ENCODE measurements around the gene DNAJB5. TPM values are rescaled to one million over a fixed set of nuclear protein-coding genes. Genes with fewer than 3 reads are reported as not detected.
"Not testable (repeated sequence)": the region's sequence is repeated elsewhere in the genome, so short reads cannot be mapped to it uniquely, and the experiment has no call there.

The DNAJB5 gene
- 1.2 TPM for total RNA-seq

GRCh38 chr9:34989003-34989945 lies at the start of gene DNAJB5:
Gene DNAJB5 (plus strand): TSS chr9:34989745. CDS start chr9:34990631, 886 bp downstream.
- Histone ChIP-seq H3K4me3 (ENCODE audit: low read length) (peak within 1 kb of the TSS; percentile 80), H3K9me3 (ENCODE audit: low read depth, low read length) (no peaks in the 10 kb centered on the region), H3K4me1 (ENCODE audit: insufficient read depth, low read length) (peaks cover 40% of the 10 kb centered on the region), H3K27me3 (ENCODE audit: insufficient read depth, low read length) (no peaks in the 10 kb centered on the region)

GRCh38 chr9:34939989-34940388 lies 49.6 kb upstream of the DNAJB5 start:
- H3K27me3 ChIP-seq (ENCODE audit: insufficient read depth, low read length); H3K4me1 ChIP-seq (ENCODE audit: insufficient read depth, low read length); H3K9me3 ChIP-seq (ENCODE audit: low read depth, low read length); H3K4me3 ChIP-seq (ENCODE audit: low read length): not testable (repeated sequence)

DNA sequence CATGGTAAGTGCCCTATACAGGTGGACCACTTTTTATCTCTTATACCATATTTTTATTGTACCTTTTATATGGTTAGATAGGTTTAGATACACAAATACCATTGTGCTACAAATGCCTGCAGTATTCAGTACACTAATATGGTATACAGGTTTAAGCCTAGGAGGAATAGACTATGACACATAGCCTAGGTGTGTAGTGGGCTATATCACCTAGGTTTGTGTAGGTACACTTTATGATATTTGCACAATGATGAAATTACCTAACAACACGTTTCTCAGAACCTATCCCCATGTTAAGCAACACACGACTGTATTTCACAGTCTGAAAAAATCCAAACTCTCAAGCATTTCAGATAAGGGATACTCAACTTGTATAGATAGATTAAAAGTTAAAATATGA lies 41.1 kb upstream of the DNAJB5 start:
- Histone ChIP-seq H3K27me3 (ENCODE audit: insufficient read depth, low read length) (peaks cover 24% of the 10 kb centered on the region), H3K4me3 (ENCODE audit: low read length) (no peak overlapping the region), H3K9me3 (ENCODE audit: low read depth, low read length) (no peaks in the 10 kb centered on the region), H3K4me1 (ENCODE audit: insufficient read depth, low read length) (no peaks in the 10 kb centered on the region)

- H3K27me3 ChIP-seq (ENCODE audit: insufficient read depth, low read length) = peaks cover 62% of the 10 kb centered on the region
- peaks cover 3% of the 10 kb centered on the region for H3K4me1 ChIP-seq (ENCODE audit: insufficient read depth, low read length)
- no peak overlapping the region for H3K4me3 ChIP-seq (ENCODE audit: low read length)
- H3K9me3 ChIP-seq (ENCODE audit: low read depth, low read length) = no peaks in the 10 kb centered on the region
Measured at GRCh38 chr9:34954225-34954624, 35.3 kb upstream of the DNAJB5 start.

- H3K9me3 ChIP-seq (ENCODE audit: low read depth, low read length); H3K4me1 ChIP-seq (ENCODE audit: insufficient read depth, low read length); H3K4me3 ChIP-seq (ENCODE audit: low read length): not testable (repeated sequence)
- H3K27me3 ChIP-seq (ENCODE audit: insufficient read depth, low read length) = peaks cover 79% of the 10 kb centered on the region
Measured at GRCh38 chr9:34956066-34956465, 33.5 kb upstream of the DNAJB5 start.

GRCh38 chr9:34956648-34957047 lies 32.9 kb upstream of the DNAJB5 start:
- Histone ChIP-seq H3K4me3 (ENCODE audit: low read length) (no peak overlapping the region), H3K9me3 (ENCODE audit: low read depth, low read length) (no peaks in the 10 kb centered on the region), H3K27me3 (ENCODE audit: insufficient read depth, low read length) (peaks cover 80% of the 10 kb centered on the region), H3K4me1 (ENCODE audit: insufficient read depth, low read length) (peaks cover 3% of the 10 kb centered on the region)

GRCh38 chr9:34957492-34958410 lies 31.8 kb upstream of the DNAJB5 start, which contains the start of gene PHF24:
Gene PHF24 (plus strand): TSS chr9:34958285. CDS start chr9:34971299, 13,014 bp downstream.
- peaks cover 3% of the 10 kb centered on the region for H3K4me1 ChIP-seq (ENCODE audit: insufficient read depth, low read length)
- H3K27me3 ChIP-seq (ENCODE audit: insufficient read depth, low read length) = peaks cover 78% of the 10 kb centered on the region
- H3K4me3 ChIP-seq (ENCODE audit: low read length) = no peak within 1 kb of the TSS
- no peaks in the 10 kb centered on the region for H3K9me3 ChIP-seq (ENCODE audit: low read depth, low read length)

DNA sequence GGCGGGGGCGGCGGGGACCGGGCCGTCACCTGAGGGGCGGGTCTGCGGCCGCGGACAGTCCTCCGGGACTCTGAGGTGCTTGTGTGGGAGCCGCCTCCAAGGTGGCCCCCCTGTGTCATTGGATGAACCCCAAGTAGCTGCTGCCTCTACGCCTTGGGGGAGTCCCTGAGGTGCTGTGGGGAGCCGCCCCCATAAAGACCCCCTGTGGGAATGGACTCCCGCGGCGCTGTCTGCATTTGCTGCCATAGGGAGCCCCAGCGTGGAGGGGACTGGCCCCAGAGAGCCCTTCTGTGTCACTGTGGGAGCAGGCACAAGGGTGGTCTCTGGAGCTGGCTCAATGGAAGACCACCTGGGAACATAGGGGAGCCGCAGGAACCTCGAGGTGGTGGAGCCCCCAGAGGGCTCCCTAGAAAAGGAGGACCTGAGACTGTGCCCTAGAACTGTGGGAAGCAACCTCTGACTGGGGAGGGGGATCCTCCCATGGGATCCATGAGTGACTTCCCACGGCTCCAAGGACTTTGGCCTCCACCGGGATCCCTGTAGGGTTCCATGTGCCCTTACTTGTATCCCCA lies 31.0 kb upstream of the DNAJB5 start:
- Histone ChIP-seq H3K4me1 (ENCODE audit: insufficient read depth, low read length) (peaks cover 3% of the 10 kb centered on the region), H3K4me3 (ENCODE audit: low read length) (no peak overlapping the region), H3K27me3 (ENCODE audit: insufficient read depth, low read length) (peaks cover 81% of the 10 kb centered on the region), H3K9me3 (ENCODE audit: low read depth, low read length) (no peaks in the 10 kb centered on the region)

GRCh38 chr9:34959461-34959860 lies 30.1 kb upstream of the DNAJB5 start:
- peaks cover 80% of the 10 kb centered on the region for H3K27me3 ChIP-seq (ENCODE audit: insufficient read depth, low read length)
- peaks cover 3% of the 10 kb centered on the region for H3K4me1 ChIP-seq (ENCODE audit: insufficient read depth, low read length)
- no peaks in the 10 kb centered on the region for H3K9me3 ChIP-seq (ENCODE audit: low read depth, low read length)
- no peak overlapping the region for H3K4me3 ChIP-seq (ENCODE audit: low read length)

DNA sequence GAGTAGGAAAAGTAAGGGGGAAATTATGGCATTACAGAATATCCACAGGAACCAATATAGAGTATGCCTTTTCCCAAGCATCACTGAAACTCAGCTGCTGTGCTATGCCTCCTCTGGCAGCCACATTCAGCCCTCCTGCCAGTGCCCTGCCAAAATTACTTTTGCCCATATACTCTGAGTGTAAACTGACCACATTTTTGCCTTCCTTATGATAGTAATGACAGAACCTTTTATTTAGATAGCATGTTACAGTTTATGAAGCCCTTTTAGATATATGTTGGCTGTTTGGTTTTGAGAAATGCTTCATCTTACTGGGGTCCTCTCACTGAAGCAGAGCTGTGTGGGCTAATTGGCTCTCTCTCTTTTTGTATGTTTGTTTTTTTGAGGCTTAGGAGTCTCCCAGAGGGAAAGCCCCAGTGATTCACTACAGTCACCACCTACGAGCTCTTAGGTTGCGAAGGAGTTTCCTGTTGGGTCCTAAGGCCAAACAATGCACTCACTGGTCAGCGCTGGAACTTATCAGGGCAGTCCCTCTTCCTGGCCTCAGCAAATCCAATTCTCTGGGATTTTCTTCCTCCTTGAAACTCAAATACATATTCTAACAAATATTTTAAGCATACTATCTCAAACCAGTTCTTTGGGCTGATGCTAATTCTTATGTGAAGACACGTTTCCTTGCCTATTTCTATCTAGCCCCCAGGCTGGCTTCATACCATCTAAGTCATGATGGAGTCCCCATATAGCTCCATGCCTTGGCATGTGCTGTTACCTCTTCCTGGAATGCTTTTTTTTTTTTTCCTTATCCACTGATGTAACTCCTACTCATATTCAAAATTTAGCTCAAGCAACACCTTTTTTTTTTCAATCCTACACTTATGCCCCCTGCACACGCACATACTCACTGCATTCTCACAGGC lies 27.7 kb upstream of the DNAJB5 start:
- peaks cover 81% of the 10 kb centered on the region for H3K27me3 ChIP-seq (ENCODE audit: insufficient read depth, low read length)
- peaks cover 3% of the 10 kb centered on the region for H3K4me1 ChIP-seq (ENCODE audit: insufficient read depth, low read length)
- no peak overlapping the region for H3K4me3 ChIP-seq (ENCODE audit: low read length)
- H3K9me3 ChIP-seq (ENCODE audit: low read depth, low read length) = no peaks in the 10 kb centered on the region

GRCh38 chr9:34962546-34962945 lies 27.0 kb upstream of the DNAJB5 start:
- Histone ChIP-seq H3K9me3 (ENCODE audit: low read depth, low read length) (no peaks in the 10 kb centered on the region), H3K4me3 (ENCODE audit: low read length) (no peak overlapping the region), H3K27me3 (ENCODE audit: insufficient read depth, low read length) (peaks cover 77% of the 10 kb centered on the region), H3K4me1 (ENCODE audit: insufficient read depth, low read length) (peaks cover 3% of the 10 kb centered on the region)

DNA sequence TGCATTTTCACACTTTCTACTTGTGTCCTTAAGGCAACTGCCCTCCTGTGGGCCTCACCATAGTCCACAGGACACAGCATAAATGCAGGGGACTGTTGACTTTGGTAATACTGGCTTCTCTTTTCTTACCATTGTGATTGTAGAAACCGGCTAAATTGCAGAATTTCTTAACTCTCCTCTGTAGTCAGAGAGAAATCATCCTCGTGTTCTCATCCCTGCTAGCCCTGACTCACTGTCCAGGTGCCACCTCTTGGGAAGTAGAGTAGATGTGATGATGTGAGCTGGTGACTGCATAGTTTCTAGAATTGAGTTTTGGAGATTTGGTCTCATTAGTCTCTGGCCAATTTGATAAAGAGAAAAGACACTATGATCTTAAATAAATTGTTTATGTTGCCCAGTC lies 26.0 kb upstream of the DNAJB5 start:
- Histone ChIP-seq H3K4me1 (ENCODE audit: insufficient read depth, low read length) (no peaks in the 10 kb centered on the region), H3K9me3 (ENCODE audit: low read depth, low read length) (no peaks in the 10 kb centered on the region), H3K4me3 (ENCODE audit: low read length) (no peak overlapping the region), H3K27me3 (ENCODE audit: insufficient read depth, low read length) (peaks cover 79% of the 10 kb centered on the region)

DNA sequence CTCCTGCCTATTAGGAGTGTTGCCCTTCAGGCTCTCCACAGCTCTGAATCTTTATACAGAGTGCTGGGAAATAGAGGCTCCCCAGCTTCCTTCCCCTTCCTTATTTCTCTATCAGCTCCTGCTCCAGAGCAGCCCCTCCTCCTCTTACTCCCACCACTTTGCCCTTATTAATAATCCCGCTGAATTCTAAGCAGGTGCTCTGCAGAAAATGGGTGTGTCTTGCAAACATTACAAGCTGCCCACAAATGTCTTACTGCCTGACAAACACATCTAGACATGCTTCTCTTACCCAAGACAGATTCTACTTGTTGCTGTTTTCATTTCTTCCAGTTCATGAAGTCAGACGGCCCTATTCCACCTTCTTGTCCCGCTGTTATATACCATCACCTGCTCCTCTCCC lies 25.1 kb upstream of the DNAJB5 start:
- Histone ChIP-seq H3K9me3 (ENCODE audit: low read depth, low read length) (no peaks in the 10 kb centered on the region), H3K4me3 (ENCODE audit: low read length) (no peak overlapping the region), H3K4me1 (ENCODE audit: insufficient read depth, low read length) (no peaks in the 10 kb centered on the region), H3K27me3 (ENCODE audit: insufficient read depth, low read length) (peaks cover 72% of the 10 kb centered on the region)

Measured in mononuclear cell (primary cell).